A549 (cell line): ENCODE data around the gene LINGO3.

Experiments used
- CTCF ChIP-seq: fragments of >200 bp; sonication (Bioruptor Twin); formaldehyde crosslinking; IDR thresholded peaks from 3 replicates; pipeline ENCODE4 v1.5.1; 2016
- EHMT2 ChIP-seq: fragments of 200-600 bp; sonication (generic); IDR thresholded peaks from 2 replicates; pipeline ENCODE4 v1.6.1; 2016; ENCODE audit warnings: antibody characterized with exemption, low read depth, mild to moderate bottlenecking, moderate library complexity
- EP300 ChIP-seq, 2 experiments: fragments of >200 bp; sonication (Bioruptor Twin); formaldehyde crosslinking; IDR thresholded peaks; 2 replicates in 1 of 2; 3 replicates in 1 of 2; pipeline ENCODE4 v1.6.1; 2016 to 2017
- JUNB ChIP-seq: fragments of >200 bp; sonication (Bioruptor Twin); formaldehyde crosslinking; IDR thresholded peaks from 2 replicates; pipeline ENCODE4 v1.6.1; 2016
- MAFK ChIP-seq: fragments of 450-650 bp; IDR thresholded peaks from 2 replicates; pipeline ENCODE4 v1.6.1; 2014; ENCODE audit not compliant: partially characterized antibody
- MAZ ChIP-seq: fragments of 150-350 bp; IDR thresholded peaks from 2 replicates; pipeline ENCODE4 v1.6.1; 2014; ENCODE audit warnings: antibody characterized with exemption, low read depth, low read length, borderline replicate concordance
- PBX3 ChIP-seq: IDR thresholded peaks from 2 replicates; pipeline ENCODE4 v1.6.1; 2012
- PHF8 ChIP-seq: fragments of 200-600 bp; sonication (generic); IDR thresholded peaks from 2 replicates; pipeline ENCODE4 v1.6.1; 2016; ENCODE audit warnings: low read depth, mild to moderate bottlenecking, antibody characterized with exemption, moderate library complexity, borderline replicate concordance
- POLR2A ChIP-seq: IDR thresholded peaks from 2 replicates; pipeline ENCODE4 v1.6.1; 2012; ENCODE audit warnings: mild to moderate bottlenecking, low read length
- REST ChIP-seq: fragments of 200-600 bp; sonication (generic); IDR thresholded peaks from 2 replicates; pipeline ENCODE4 v1.6.1; 2016; ENCODE audit warnings: antibody characterized with exemption, mild to moderate bottlenecking, moderate library complexity
- RFX5 ChIP-seq: fragments of 450-650 bp; IDR thresholded peaks from 2 replicates; pipeline ENCODE4 v1.7.1; 2014; ENCODE audit warnings: antibody characterized with exemption, mild to moderate bottlenecking, moderate library complexity
- SMC3 ChIP-seq: fragments of >200 bp; sonication (Bioruptor Twin); formaldehyde crosslinking; IDR thresholded peaks from 3 replicates; pipeline ENCODE4 v1.6.1; 2018; ENCODE audit warnings: inconsistent platforms

- no peak for TF ChIP-seq CTCF
- TF ChIP-seq REST, result no peak
- no peak for TF ChIP-seq EP300 (IDR thresholded peaks at IDR 0.05)
- TF ChIP-seq PHF8, result no peak
- TF ChIP-seq POLR2A, result no peak
- no peak for TF ChIP-seq MAFK
- TF ChIP-seq SMC3, result no peak
- TF ChIP-seq MAZ, result no peak
- TF ChIP-seq JUNB, result no peak
- no peak for TF ChIP-seq RFX5
- TF ChIP-seq PBX3, result no peak
- no peak for TF ChIP-seq EHMT2
Measured at GRCh38 chr19:2306281-2306806, 1.6 kb downstream of the LINGO3 start.
